ENCODE measurements around the gene POU5F1. TPM values are rescaled to one million over a fixed set of nuclear protein-coding genes. Genes with fewer than 3 reads are reported as not detected.

The POU5F1 gene
- polyA plus RNA-seq, 1 of the 3 experiments (the other 2 are of a cell fraction), result not detected

DNA sequence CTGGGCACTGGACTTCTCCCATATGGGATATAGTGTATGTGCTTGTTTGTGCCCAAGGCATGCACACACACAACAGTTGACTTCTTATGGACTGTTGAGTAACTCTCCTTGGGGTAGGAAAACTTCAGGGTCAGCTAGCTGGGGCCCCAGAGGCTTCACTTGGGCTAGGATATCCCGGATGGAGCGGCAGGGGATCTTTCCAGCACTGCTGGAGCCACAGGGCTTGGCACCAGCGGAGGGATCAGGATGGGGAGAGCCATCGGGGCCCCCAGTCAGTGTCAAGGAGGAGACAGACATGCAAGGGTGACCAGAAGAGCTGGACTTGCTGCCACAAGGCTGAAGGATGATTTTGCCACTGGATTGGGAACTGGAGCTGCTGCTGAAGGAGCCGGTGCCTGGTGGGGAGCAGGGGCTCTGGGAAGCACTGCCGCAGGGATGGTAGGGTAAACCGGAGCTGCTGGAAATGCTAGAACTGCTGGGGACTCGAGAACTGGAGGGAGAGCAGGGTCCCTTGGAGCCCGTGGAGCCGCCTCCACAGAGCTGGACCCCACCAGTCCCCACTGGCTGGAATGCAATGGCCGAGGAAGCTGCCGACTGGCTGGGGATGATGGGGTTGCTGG, 54.4 kb downstream of the POU5F1 start (continued):
- TF ChIP-seq POLR2AphosphoS5 (IDR thresholded peaks at IDR 0.05; ENCODE audit: low read depth, low read length), result no peak

DNA sequence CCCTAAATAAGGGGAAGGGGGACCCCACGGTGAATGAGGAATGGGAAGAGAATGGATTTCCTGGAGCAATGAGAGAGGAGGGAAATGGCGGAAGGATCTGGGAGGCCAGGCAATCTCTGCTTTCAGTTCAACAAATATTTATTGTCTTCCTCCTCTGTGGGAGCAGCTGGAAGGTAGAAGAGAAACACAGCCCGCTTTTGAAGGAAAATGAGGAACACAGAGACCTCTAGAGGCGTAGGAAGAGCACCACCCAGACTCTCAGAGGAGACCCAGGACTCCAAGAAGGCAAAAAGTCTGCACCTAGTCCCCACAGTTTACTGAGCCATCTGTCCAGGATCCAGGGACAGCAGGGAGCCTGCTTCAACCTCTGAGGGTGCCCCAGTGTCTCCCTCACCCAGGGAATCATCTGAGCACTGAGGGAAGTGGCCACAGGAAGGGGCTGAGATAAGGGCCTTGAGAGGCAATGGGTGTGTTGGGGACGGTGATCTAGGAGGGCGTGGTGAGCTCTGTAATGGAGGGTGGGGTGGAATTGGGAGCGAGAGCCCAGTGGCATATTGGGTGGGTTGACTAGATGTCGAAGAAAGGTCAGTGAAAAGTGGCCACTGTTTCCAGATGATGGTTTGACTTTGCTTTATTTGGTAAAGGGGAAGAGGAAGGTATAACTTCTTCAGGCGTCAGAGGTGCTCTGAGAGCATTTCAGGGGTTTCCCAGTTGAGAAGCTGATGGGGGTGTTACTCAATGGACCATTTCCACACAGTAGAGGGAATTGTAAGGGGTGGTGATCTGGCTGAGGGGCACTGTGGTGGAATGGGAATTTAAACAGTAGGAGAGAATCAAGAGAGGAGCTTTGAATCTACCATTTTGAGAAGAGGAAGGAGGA, 55.3 kb downstream of the POU5F1 start:
- no peaks in the 10 kb centered on the region for H3K9me3 ChIP-seq
- H3K79me2 ChIP-seq (ENCODE audit: insufficient read depth), result peaks cover 30% of the 10 kb centered on the region
- H3K4me1 ChIP-seq (ENCODE audit: control insufficient read depth in 1 of 2, insufficient read depth in 2 of 2, low read depth in 1 of 2, low read length in 1 of 2), result peaks cover 2 to 12% of the 10 kb centered on the region in 2 experiments; a peak in 3 of 4 replicates
- 46% methylated on average over 9 of the region's 9 CpGs for WGBS (ENCODE audit: low lambda C conversion rate)
- peaks cover 5% of the 10 kb centered on the region for H3F3A ChIP-seq (replicated peaks; ENCODE audit: insufficient read depth)
- TF ChIP-seq SMC3 (IDR thresholded peaks at IDR 0.05; ENCODE audit: low read depth, low read length) (peak; percentile 23; the same call in 1 of the 2 replicates), IRF3 (IDR thresholded peaks at IDR 0.05; ENCODE audit: low read depth, low read length) (no peak), SIN3A (IDR thresholded peaks at IDR 0.05; ENCODE audit: borderline replicate concordance, low read depth, low read length) (no peak), NRF1 (IDR thresholded peaks at IDR 0.05; ENCODE audit: low read depth, low read length) (no peak), YY1 (IDR thresholded peaks at IDR 0.05; ENCODE audit: low read depth) (no peak), RAD21 (IDR thresholded peaks at IDR 0.05; ENCODE audit: low read length) (peak; percentile 48), MXI1 (IDR thresholded peaks at IDR 0.05; ENCODE audit: low read depth, low read length) (no peak), FOSL2 (IDR thresholded peaks at IDR 0.05; ENCODE audit: borderline replicate concordance, low read depth) (no peak)
- TF ChIP-seq, protein P1, sequence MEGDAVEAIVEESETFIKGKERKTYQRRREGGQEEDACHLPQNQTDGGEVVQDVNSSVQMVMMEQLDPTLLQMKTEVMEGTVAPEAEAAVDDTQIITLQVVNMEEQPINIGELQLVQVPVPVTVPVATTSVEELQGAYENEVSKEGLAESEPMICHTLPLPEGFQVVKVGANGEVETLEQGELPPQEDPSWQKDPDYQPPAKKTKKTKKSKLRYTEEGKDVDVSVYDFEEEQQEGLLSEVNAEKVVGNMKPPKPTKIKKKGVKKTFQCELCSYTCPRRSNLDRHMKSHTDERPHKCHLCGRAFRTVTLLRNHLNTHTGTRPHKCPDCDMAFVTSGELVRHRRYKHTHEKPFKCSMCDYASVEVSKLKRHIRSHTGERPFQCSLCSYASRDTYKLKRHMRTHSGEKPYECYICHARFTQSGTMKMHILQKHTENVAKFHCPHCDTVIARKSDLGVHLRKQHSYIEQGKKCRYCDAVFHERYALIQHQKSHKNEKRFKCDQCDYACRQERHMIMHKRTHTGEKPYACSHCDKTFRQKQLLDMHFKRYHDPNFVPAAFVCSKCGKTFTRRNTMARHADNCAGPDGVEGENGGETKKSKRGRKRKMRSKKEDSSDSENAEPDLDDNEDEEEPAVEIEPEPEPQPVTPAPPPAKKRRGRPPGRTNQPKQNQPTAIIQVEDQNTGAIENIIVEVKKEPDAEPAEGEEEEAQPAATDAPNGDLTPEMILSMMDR (IDR thresholded peaks at IDR 0.05), result peak; percentile 61
- no peaks in the 10 kb centered on the region for H3K36me3 ChIP-seq (replicated peaks in 1 of 2; ENCODE audit: control insufficient read depth in 1 of 2, insufficient read depth in 2 of 2, low read length in 1 of 2)
- ChIA-PET CTCF (interaction anchor here (1.3 to 2.1 kb wide), 4 partner anchors 12 to 251 kb away, joined by 3 to 7 read pairs (median 4); no protein-coding TSS in a partner anchor), POLR2A (no interaction called here)
- H4K20me1 ChIP-seq (ENCODE audit: insufficient read depth), result no peaks in the 10 kb centered on the region
- H3K27ac ChIP-seq (ENCODE audit: low read depth in 2 of 2, low read length in 1 of 2), result peak overlapping the region; percentile 60 to 86; a peak in 3 of 4 replicates
- H3K27me3 ChIP-seq (ENCODE audit: insufficient read depth), result no peaks in the 10 kb centered on the region; the same call in 1 of the 2 replicates
- DNase-seq, result no peak
- H3K4me2 ChIP-seq, result peak overlapping the region; percentile 85
- H3K9ac ChIP-seq, result peak overlapping the region; percentile 69
- H3K9me2 ChIP-seq, result no peaks in the 10 kb centered on the region
- H3K4me3 ChIP-seq (ENCODE audit: low read depth in 2 of 2, low read length in 1 of 2), result peak overlapping the region; percentile 37 to 56; a peak in 3 of 4 replicates
- H2AFZ ChIP-seq (ENCODE audit: low read depth), result peak overlapping the region; percentile 44; the same call in 1 of the 2 replicates
